Activated CD8-positive, alpha-beta memory T cell treated with anti-CD3 and anti-CD28 coated beads for 1 hour (primary cell): ENCODE results near the gene LHX1.

Experiments
- DNase-seq, 2 donors: peaks; one replicate each; pipeline ENCODE4 v3.0.0-alpha.2; 2020; ENCODE audit warnings: low read depth in 1 of 2; ENCODE audit errors: extremely low read depth in 1 of 2

LHX1 gene

GRCh38 chr17:36921095-36921851, 16.0 kb upstream of the LHX1 start:
- DNase-seq, result no peak

GRCh38 chr17:36922175-36922574, 15.1 kb upstream of the LHX1 start:
- no peak for DNase-seq

- DNase-seq, result no peak
Measured at GRCh38 chr17:36923814-36924221, 13.5 kb upstream of the LHX1 start.

- DNase-seq, result no peak
Measured at GRCh38 chr17:36926226-36926625, 11.0 kb upstream of the LHX1 start.

GRCh38 chr17:36926701-36927100, 10.6 kb upstream of the LHX1 start:
- no peak for DNase-seq

- no peak for DNase-seq
Measured at GRCh38 chr17:36928471-36929345, 8.6 kb upstream of the LHX1 start.

GRCh38 chr17:36929851-36930582, 7.3 kb upstream of the LHX1 start:
- DNase-seq, result no peak

GRCh38 chr17:36930583-36930900, 6.7 kb upstream of the LHX1 start:
- no peak for DNase-seq

- no peak for DNase-seq
Measured at GRCh38 chr17:36931096-36931696, 6.1 kb upstream of the LHX1 start.

- DNase-seq, result no peak
Measured at GRCh38 chr17:36931697-36932382, 5.4 kb upstream of the LHX1 start.

- DNase-seq, result no peak
Measured at GRCh38 chr17:36932383-36932693, 4.9 kb upstream of the LHX1 start.

- no peak for DNase-seq
Measured at GRCh38 chr17:36932694-36933511, 4.4 kb upstream of the LHX1 start.

GRCh38 chr17:36933512-36934143, 3.6 kb upstream of the LHX1 start:
- DNase-seq, result no peak

GRCh38 chr17:36934144-36934691, 3.1 kb upstream of the LHX1 start:
- no peak for DNase-seq

- DNase-seq, result no peak
Measured at GRCh38 chr17:36934692-36935630, 2.3 kb upstream of the LHX1 start.

- no peak for DNase-seq
Measured at GRCh38 chr17:36935671-36936454, 1.4 kb upstream of the LHX1 start.

- DNase-seq, result no peak
Measured at GRCh38 chr17:36936455-36937000, 747 bp upstream of the LHX1 start.
